Left colon (tissue), 2 donors: ENCODE data around the gene CCDC63. TPM values are rescaled to one million over a fixed set of nuclear protein-coding genes. Genes with fewer than 3 reads are reported as not detected.

Source experiments
- ATAC-seq: fragments of 200-7000 bp; cut with Tn5 transposase; one replicate; pipeline ENCODE4 v1.9.1; 2020; ENCODE audit warnings: mild to moderate bottlenecking, moderate library complexity
- DNase-seq, 2 donors: peaks; one replicate each; pipeline ENCODE4 v3.0.0-alpha.2; 2020
- intact Hi-C, 2 donors: fragments of 100-400 bp; cut with DNase I in 1 of 2; cut with micrococcal nuclease in 1 of 2; formaldehyde crosslinking; loops; one replicate each; pipeline versions ENCODE4 v1.11.2 to v1.14.0; 2022; cut with DNase I, micrococcal nuclease
- total RNA-seq, 2 donors: library from RNA; stranded (reverse); fragmentation: NEBNext Ultra II Directional; extraction: Animal tissue kit (Norgen Biotek cat#: 25700); gene quantifications; one replicate each; pipeline ENCODE4 v1.2.1, GENCODE V29; 2021
- donor health status: DM: no; HTN: no; CAD: no.
- donor health status: DM: yes; HTN: yes; CAD: no.

Gene CCDC63
- total RNA-seq, 2 donors from 2014 or later: not detected

GRCh38 chr12:110913119-110914056 is 66.6 kb downstream of the CCDC63 start:
- intact Hi-C loops: no loop called here
- DNase-seq: no peak
- no peak for ATAC-seq

- no peak for DNase-seq
- intact Hi-C loops: no loop called here
- ATAC-seq: no peak
Observed at GRCh38 chr12:110916295-110916875, 69.6 kb downstream of the CCDC63 start.

GRCh38 chr12:110917467-110917866 is 70.7 kb downstream of the CCDC63 start:
- intact Hi-C loops: no loop called here
- ATAC-seq: no peak
- no peak for DNase-seq

- intact Hi-C loops: no loop called here
- no peak for DNase-seq
- no peak for ATAC-seq
Observed at GRCh38 chr12:110917961-110918360, 71.2 kb downstream of the CCDC63 start.

- intact Hi-C loops: no loop called here
- no peak for ATAC-seq
- no peak for DNase-seq
Observed at GRCh38 chr12:110919720-110920119, 72.9 kb downstream of the CCDC63 start.

GRCh38 chr12:110920324-110920910 is 73.6 kb downstream of the CCDC63 start, which contains the start of gene MYL2:
Gene MYL2, minus strand, starts transcription at chr12:110920579. Its CDS starts 50 bp downstream, at chr12:110920529.
- intact Hi-C loops: no loop called here
- ATAC-seq (no peak), DNase-seq (no peak)

- ATAC-seq (no peak), DNase-seq (no peak)
- intact Hi-C loops: no loop called here
Observed at GRCh38 chr12:110921262-110921661, 74.5 kb downstream of the CCDC63 start.

- ATAC-seq (no peak), DNase-seq (no peak)
- intact Hi-C loops: no loop called here
Observed at GRCh38 chr12:110922652-110923051, 75.9 kb downstream of the CCDC63 start.

GRCh38 chr12:110923192-110923591 is 76.4 kb downstream of the CCDC63 start:
- no peak for ATAC-seq
- intact Hi-C loops: no loop called here
- no peak for DNase-seq

GRCh38 chr12:110923692-110924334 is 77.0 kb downstream of the CCDC63 start:
- no peak for ATAC-seq
- intact Hi-C loops: no loop called here

GRCh38 chr12:110927546-110927945 is 80.8 kb downstream of the CCDC63 start:
- DNase-seq (no peak), ATAC-seq (no peak)
- intact Hi-C loops: no loop called here

More at GRCh38 chr12:110923692-110924334, 77.0 kb downstream of the CCDC63 start:
- DNase-seq: no peak

- DNase-seq: no peak
- ATAC-seq: no peak
- intact Hi-C loops: no loop called here
Observed at GRCh38 chr12:110928700-110929099, 81.9 kb downstream of the CCDC63 start.

GRCh38 chr12:110929818-110930217 is 83.0 kb downstream of the CCDC63 start:
- DNase-seq: no peak
- ATAC-seq: no peak
- intact Hi-C loops: no loop called here

- ATAC-seq: no peak
- intact Hi-C loops: no loop called here
- no peak for DNase-seq
Observed at GRCh38 chr12:110930348-110931314, 83.8 kb downstream of the CCDC63 start.

GRCh38 chr12:110931315-110931728 is 84.5 kb downstream of the CCDC63 start:
- intact Hi-C loops: no loop called here
- DNase-seq (no peak), ATAC-seq (no peak)

- DNase-seq: no peak
Observed at GRCh38 chr12:110932046-110932445, 85.3 kb downstream of the CCDC63 start.

GRCh38 chr12:110933326-110933974 is 86.7 kb downstream of the CCDC63 start:
- ATAC-seq (no peak), DNase-seq (no peak)
- intact Hi-C loops: no loop called here

More at GRCh38 chr12:110932046-110932445, 85.3 kb downstream of the CCDC63 start:
- ATAC-seq: no peak
- intact Hi-C loops: no loop called here
